K562 (cell line): ENCODE measurements around the gene SEC11A. TPM values are rescaled to one million over a fixed set of nuclear protein-coding genes. Genes with fewer than 3 reads are reported as not detected.

Source experiments
- ATAC-seq: fragments of 200-7000 bp; cut with Tn5 transposase; 3 replicates; pipeline ENCODE4 v1.9.1; 2020; ENCODE audit warnings: moderate library complexity
- BruUV-seq: library from RNA; stranded (reverse); fragments of 400-500 nt; replicated peaks from 2 replicates; lab custom pipeline; 2021; lab: Mats Ljungman, UMichigan
- CTCF ChIA-PET: fragments of 300-600 bp; formaldehyde crosslinking; extraction: SDS; loops from one replicate; lab custom pipeline; 2021; ENCODE audit warnings: low intra/inter-chr PET ratio; lab: Yijun Ruan, JAX
- POLR2A ChIA-PET: fragments of 300-600, 350-650 bp; sonication (Branson Sonifier 250); formaldehyde crosslinking; extraction: SDS; loops from one replicate; lab custom pipeline; 2021; ENCODE audit warnings: antibody characterized with exemption, inconsistent platforms; lab: Yijun Ruan, JAX
- DNase-seq, 4 experiments: peaks; one replicate each; pipeline versions ENCODE4 v3.0.0 to v3.0.0-alpha.2; 2011 to 2018; ENCODE audit warnings: low spot score in 3 of 4, mixed read lengths in 3 of 4; ENCODE audit errors: extremely low read depth in 1 of 4
- FAIRE-seq: peaks from 2 replicates; lab custom pipeline; 2011; peaks lifted over from hg19 to GRCh38; lab: Jason Lieb, UNC
- H2AFZ ChIP-seq: 2 replicates; pipeline ENCODE4 v1.6.0; 2011; ENCODE audit warnings: low read depth, low read length, control low read depth, inconsistent platforms
- H3K27ac ChIP-seq: fragments of 200-600 bp; 3 replicates; pipeline ENCODE4 v1.8.0; 2011; ENCODE audit warnings: low read depth, mild to moderate bottlenecking, control low read depth, inconsistent platforms, low read length, moderate library complexity, mixed read lengths; ENCODE audit errors: extremely low read depth
- H3K27me3 ChIP-seq, 2 experiments: fragments of 300-600 bp in 1 of 2; 2 replicates in 1 of 2; 3 replicates in 1 of 2; pipeline versions ENCODE4 v1.6.0 to v1.8.0; 2011; ENCODE audit warnings: inconsistent platforms in 2 of 2, low read length in 2 of 2, mild to moderate bottlenecking in 1 of 2, mixed read lengths in 1 of 2, moderate library complexity in 1 of 2; ENCODE audit not compliant: control insufficient read depth in 2 of 2, insufficient read depth in 2 of 2
- H3K36me3 ChIP-seq: fragments of 300-600 bp; 3 replicates; pipeline ENCODE4 v1.8.0; 2011; ENCODE audit warnings: mild to moderate bottlenecking, low read length, inconsistent platforms; ENCODE audit not compliant: control insufficient read depth, insufficient read depth
- H3K4me1 ChIP-seq, 2 experiments: fragments of 200-600 bp in 1 of 2; replicated peaks in 1 of 2; 2 replicates in 1 of 2; 3 replicates in 1 of 2; pipeline versions ENCODE4 v1.5.1 to v1.8.0; 2011; ENCODE audit warnings: inconsistent platforms in 2 of 2, low read length in 2 of 2, mild to moderate bottlenecking in 1 of 2, mixed read lengths in 1 of 2, moderate library complexity in 1 of 2; ENCODE audit not compliant: control insufficient read depth in 2 of 2, insufficient read depth in 2 of 2
- H3K4me2 ChIP-seq: 2 replicates; pipeline ENCODE4 v1.6.1; 2011; ENCODE audit warnings: low read length, control low read depth, inconsistent platforms, mixed read lengths; ENCODE audit not compliant: insufficient read depth
- H3K4me3 ChIP-seq: fragments of 200-600 bp; sonication (generic), shearing (Covaris generic); 2 replicates; pipeline ENCODE4 v1.5.1; 2016; ENCODE audit warnings: control low read depth, inconsistent platforms
- H3K79me2 ChIP-seq: fragments of 200-600 bp; 3 replicates; pipeline ENCODE4 v1.8.0; 2011; ENCODE audit warnings: low read length, inconsistent platforms; ENCODE audit not compliant: control insufficient read depth, insufficient read depth
- H3K9ac ChIP-seq, 2 experiments: 2 replicates each; pipeline versions ENCODE4 v1.6.0 to v1.6.1; 2011; ENCODE audit warnings: low read depth in 2 of 2, low read length in 2 of 2, control low read depth in 1 of 2, inconsistent platforms in 1 of 2, mild to moderate bottlenecking in 1 of 2, mixed read lengths in 1 of 2; ENCODE audit not compliant: insufficient read depth in 1 of 2
- H3K9me1 ChIP-seq: one replicate; pipeline ENCODE4 v1.6.0; 2011; ENCODE audit warnings: inconsistent platforms, mild to moderate bottlenecking, low read length, moderate library complexity; ENCODE audit not compliant: control insufficient read depth, insufficient read depth
- H3K9me3 ChIP-seq: replicated peaks from 2 replicates; pipeline ENCODE4 v1.5.1; 2011; ENCODE audit warnings: low read depth, low read length, inconsistent platforms; ENCODE audit not compliant: control insufficient read depth, insufficient read depth
- H4K20me1 ChIP-seq: replicated peaks from 2 replicates; pipeline ENCODE4 v1.6.1; 2011; ENCODE audit warnings: low read length, inconsistent platforms, mixed read lengths; ENCODE audit not compliant: control insufficient read depth, insufficient read depth
- CREM ChIP-seq: IDR thresholded peaks from 2 replicates; pipeline ENCODE4 v1.6.1; 2014; ENCODE audit warnings: antibody characterized with exemption, low read depth
- ETV1 ChIP-seq: fragments of 450-650 bp; conservative IDR thresholded peaks from 2 replicates; pipeline ENCODE4 v1.6.1; 2016; ENCODE audit warnings: missing genetic modification characterization, control low read depth, low read depth, missing compliant biosample characterization
- ID3 ChIP-seq, 2 experiments: fragments of 250-450 bp in 1 of 2; fragments of 450-650 bp in 1 of 2; sonication (Bioruptor Pico) in 1 of 2; IDR thresholded peaks; 2 replicates each; pipeline versions ENCODE4 v1.6.1 to v1.8.0; 2016 to 2021; ENCODE audit warnings: mild to moderate bottlenecking in 2 of 2, moderate library complexity in 2 of 2, missing compliant biosample characterization in 1 of 2, missing genetic modification characterization in 1 of 2
- NR2C2 ChIP-seq, 2 experiments: fragments of 200-800 bp in 1 of 2; sonication (Bioruptor generic) in 1 of 2; sonication (generic) in 1 of 2; formaldehyde crosslinking in 1 of 2; IDR thresholded peaks; 2 replicates each; pipeline versions ENCODE4 v1.6.1 to v1.8.0; 2016 to 2022; ENCODE audit warnings: mild to moderate bottlenecking in 1 of 2, missing compliant biosample characterization in 1 of 2, missing genetic modification characterization in 1 of 2, missing genetic modification reagents in 1 of 2
- PHF21A ChIP-seq: fragments of 450-650 bp; IDR thresholded peaks from 2 replicates; pipeline ENCODE4 v1.6.1; 2017; ENCODE audit warnings: low read depth, borderline replicate concordance
- ZBED1 ChIP-seq: IDR thresholded peaks from 2 replicates; pipeline ENCODE4 v1.6.1; 2014
- ZBTB40 ChIP-seq, 2 experiments: fragments of 450-650 bp in 1 of 2; sonication (generic) in 1 of 2; formaldehyde crosslinking in 1 of 2; IDR thresholded peaks; 2 replicates each; pipeline versions ENCODE4 v1.7.1 to v1.9.0; 2016 to 2022; ENCODE audit warnings: inconsistent platforms in 1 of 2, mild to moderate bottlenecking in 1 of 2, missing genetic modification reagents in 1 of 2
- ZNF449 ChIP-seq: fragments of 250-450 bp; sonication (Bioruptor Pico); IDR thresholded peaks from 2 replicates; pipeline ENCODE4 v1.8.0; 2022; ENCODE audit warnings: moderate library complexity, mild to moderate bottlenecking, inconsistent platforms
- WGBS: fragments of 100-300 bp; shearing (Covaris generic); methylation state at CpG from one replicate; pipeline ENCODE4 v1.1.6; 2016; ENCODE audit warnings: low coverage, mixed read lengths; ENCODE audit not compliant: insufficient coverage; ENCODE audit errors: missing lambda C conversion rate; 5-methylcytosine and 5-hydroxymethylcytosine counted together
- in situ Hi-C: fragments of 300-500 bp; cut with MboI; formaldehyde crosslinking; loops from 4 replicates; pipeline ENCODE4 v1.15.0; 2018; ENCODE audit warnings: inconsistent platforms, mixed read lengths
- intact Hi-C: fragments of 100-400 bp; cut with micrococcal nuclease; formaldehyde crosslinking; loops from 2 replicates; pipeline ENCODE4 v1.14.2; 2022
- polyA plus RNA-seq, 8 experiments: library from polyadenylated mRNA; depleted of rRNA in 4 of 8; stranded (reverse) in 5 of 8; unstranded in 3 of 8; fragments of >200 nt; fragmentation: Nextera tagmentation in 2 of 8; fragmentation: Illumina TruSeq in 1 of 8; extraction: Ambion mirVana in 2 of 8; extraction: Trizol in 1 of 8; gene quantifications; 2 replicates each; pipeline versions ENCODE4 v1.2.1 to v1.2.3, GENCODE V29; 2011 to 2014; ENCODE audit warnings: inconsistent platforms in 1 of 8, missing spikeins in 1 of 8
- total RNA-seq, 7 experiments: library from RNA; depleted of rRNA in 6 of 7; stranded (reverse); fragments of >200 nt in 6 of 7; fragmentation: Illumina TruSeq in 2 of 7; extraction: Trizol in 2 of 7; gene quantifications; 2 replicates each; pipeline versions ENCODE4 v1.2.1 to v1.2.3, GENCODE V29; 2011 to 2021; ENCODE audit warnings: low replicate concordance in 1 of 7

SEC11A gene
- total and polyA plus RNA-seq, 9 of the 15 experiments (the other 6 are each of a cell fraction or from before 2014, with no cell fraction given): 175 to 310 (median 229) TPM

- Histone ChIP-seq H3K4me3 (peak overlapping the region; percentile 54), H3K79me2 (peaks cover 35% of the 10 kb centered on the region), H3K9me3 (no peaks in the 10 kb centered on the region), H2AFZ (no peak overlapping the region), H3K36me3 (peaks cover 30% of the 10 kb centered on the region), H3K9me1 (no peaks in the 10 kb centered on the region), H4K20me1 (no peaks in the 10 kb centered on the region; the same call in 1 of the 2 replicates), H3K9ac (peak overlapping the region; percentile 68 to 93; a peak in 3 of 4 replicates), H3K4me2 (peak overlapping the region; percentile 90), H3K27me3 (no peaks in the 10 kb centered on the region), H3K27ac (no peak overlapping the region), H3K4me1 (peaks cover 18 to 25% of the 10 kb centered on the region in 2 experiments; a peak in 4 of 5 replicates)
- FAIRE-seq: peak; percentile 35
- ChIA-PET POLR2A (no interaction called here), CTCF (no interaction called here)
- DNase-seq: no peak
- 29% methylated on average over 23 of the region's 23 CpGs for WGBS
- intact Hi-C loops: no loop called here
- in situ Hi-C loops: no loop called here
- no TSS peak for BruUV-seq
- no peak for ATAC-seq
- TF ChIP-seq ZBTB40 (IDR thresholded peaks at IDR 0.05): peak; percentile 49; the same call in 1 of the 2 replicates
- TF ChIP-seq ZBTB40 (CRISPR knock-in tag; IDR thresholded peaks at IDR 0.05): no peak
- TF ChIP-seq NR2C2 (CRISPR knock-in tag; IDR thresholded peaks at IDR 0.05): no peak
- TF ChIP-seq NR2C2 (tag; IDR thresholded peaks at IDR 0.05): peak; percentile 24; the same call in 1 of the 2 replicates
- TF ChIP-seq CREM: 0 out of 2 replicates have a peak, but pooled peaks have one; percentile 20
- TF ChIP-seq ID3 (CRISPR knock-in tag; IDR thresholded peaks at IDR 0.05): no peak
- TF ChIP-seq ID3 (tag; IDR thresholded peaks at IDR 0.05): 0 out of 2 replicates have a peak, but pooled peaks have one; percentile 48
- TF ChIP-seq ZNF449 (CRISPR knock-in tag): no peak
- no peak for TF ChIP-seq PHF21A
- TF ChIP-seq ZBED1: no peak
- TF ChIP-seq ETV1 (tag): 0 out of 2 replicates have a peak, but pooled peaks have one; percentile 16
Measured at GRCh38 chr15:84634228-84634837, 81.6 kb downstream of the SEC11A start.
